HEK293 (cell line): ENCODE measurements around the gene CYP24A1.

Experiments
- BCL11A ChIP-seq: fragments of 450-650 bp; formaldehyde crosslinking; IDR thresholded peaks from 2 replicates; pipeline ENCODE4 v1.5.1; 2016; ENCODE audit warnings: low read depth, missing biosample characterization, missing genetic modification characterization
- KLF16 ChIP-seq: fragments of 450-650 bp; formaldehyde crosslinking; IDR thresholded peaks from 2 replicates; pipeline ENCODE4 v1.5.1; 2017; ENCODE audit warnings: missing biosample characterization, missing genetic modification characterization
- PBX3 ChIP-seq: sonication (generic); formaldehyde crosslinking; IDR thresholded peaks from 2 replicates; pipeline ENCODE4 v1.8.1; 2022; ENCODE audit warnings: mild to moderate bottlenecking, moderate library complexity, missing genetic modification reagents
- PRDM10 ChIP-seq: fragments of 450-650 bp; formaldehyde crosslinking; IDR thresholded peaks from 2 replicates; pipeline ENCODE4 v1.5.1; 2016; ENCODE audit warnings: missing biosample characterization, missing genetic modification characterization
- REST ChIP-seq: fragments of 450-650 bp; formaldehyde crosslinking; IDR thresholded peaks from 2 replicates; pipeline ENCODE4 v1.5.1; 2016; ENCODE audit warnings: missing biosample characterization, missing genetic modification characterization
- SCRT1 ChIP-seq: fragments of 450-650 bp; formaldehyde crosslinking; IDR thresholded peaks from 2 replicates; pipeline ENCODE4 v1.5.1; 2016; ENCODE audit warnings: missing biosample characterization, missing genetic modification characterization, borderline replicate concordance
- SETDB1 ChIP-seq: IDR thresholded peaks from one replicate; pipeline ENCODE4 v1.6.1; 2017; ENCODE audit warnings: mild to moderate bottlenecking, low read length, moderate library complexity, mixed read lengths; ENCODE audit not compliant: insufficient read length
- ZNF138 ChIP-seq: fragments of 450-650 bp; formaldehyde crosslinking; IDR thresholded peaks from 2 replicates; pipeline ENCODE4 v1.5.1; 2016; ENCODE audit warnings: missing biosample characterization, missing genetic modification characterization, borderline replicate concordance
- ZNF354C ChIP-seq: fragments of 450-650 bp; formaldehyde crosslinking; IDR thresholded peaks from 2 replicates; pipeline ENCODE4 v1.5.1; 2016; ENCODE audit warnings: missing biosample characterization, missing genetic modification characterization, low read depth, borderline replicate concordance
- ZNF391 ChIP-seq: fragments of 450-650 bp; formaldehyde crosslinking; IDR thresholded peaks from 2 replicates; pipeline ENCODE4 v1.5.1; 2016; ENCODE audit warnings: low read depth, missing biosample characterization, missing genetic modification characterization, borderline replicate concordance
- ZNF404 ChIP-seq: fragments of 450-650 bp; formaldehyde crosslinking; IDR thresholded peaks from 2 replicates; pipeline ENCODE4 v1.5.1; 2017; ENCODE audit warnings: missing biosample characterization, missing genetic modification characterization
- TF ChIP-seq, protein P1 (sequence below): IDR thresholded peaks from 2 replicates; pipeline ENCODE4 v1.6.1; 2011; ENCODE audit warnings: mild to moderate bottlenecking, low read depth, low read length, borderline replicate concordance

- TF ChIP-seq ZNF138 (tag by site-specific recombination) = no peak
- TF ChIP-seq PRDM10 (tag by site-specific recombination) = peak; percentile 60
- TF ChIP-seq ZNF354C = no peak
- no peak for TF ChIP-seq KLF16
- TF ChIP-seq SCRT1 = no peak
- no peak for TF ChIP-seq ZNF391
- TF ChIP-seq PBX3 (CRISPR knock-in tag) = no peak
- no peak for TF ChIP-seq BCL11A
- no peak for TF ChIP-seq REST
- TF ChIP-seq, protein P1, sequence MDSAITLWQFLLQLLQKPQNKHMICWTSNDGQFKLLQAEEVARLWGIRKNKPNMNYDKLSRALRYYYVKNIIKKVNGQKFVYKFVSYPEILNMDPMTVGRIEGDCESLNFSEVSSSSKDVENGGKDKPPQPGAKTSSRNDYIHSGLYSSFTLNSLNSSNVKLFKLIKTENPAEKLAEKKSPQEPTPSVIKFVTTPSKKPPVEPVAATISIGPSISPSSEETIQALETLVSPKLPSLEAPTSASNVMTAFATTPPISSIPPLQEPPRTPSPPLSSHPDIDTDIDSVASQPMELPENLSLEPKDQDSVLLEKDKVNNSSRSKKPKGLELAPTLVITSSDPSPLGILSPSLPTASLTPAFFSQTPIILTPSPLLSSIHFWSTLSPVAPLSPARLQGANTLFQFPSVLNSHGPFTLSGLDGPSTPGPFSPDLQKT = no peak
- TF ChIP-seq SETDB1 = no peak
- TF ChIP-seq ZNF404 = no peak
These were observed 50.9 kb downstream of the CYP24A1 start for GRCh38 chr20:54122681-54123586.
